Measurements from ENCODE around the gene SFXN5.

The SFXN5 gene

DNA sequence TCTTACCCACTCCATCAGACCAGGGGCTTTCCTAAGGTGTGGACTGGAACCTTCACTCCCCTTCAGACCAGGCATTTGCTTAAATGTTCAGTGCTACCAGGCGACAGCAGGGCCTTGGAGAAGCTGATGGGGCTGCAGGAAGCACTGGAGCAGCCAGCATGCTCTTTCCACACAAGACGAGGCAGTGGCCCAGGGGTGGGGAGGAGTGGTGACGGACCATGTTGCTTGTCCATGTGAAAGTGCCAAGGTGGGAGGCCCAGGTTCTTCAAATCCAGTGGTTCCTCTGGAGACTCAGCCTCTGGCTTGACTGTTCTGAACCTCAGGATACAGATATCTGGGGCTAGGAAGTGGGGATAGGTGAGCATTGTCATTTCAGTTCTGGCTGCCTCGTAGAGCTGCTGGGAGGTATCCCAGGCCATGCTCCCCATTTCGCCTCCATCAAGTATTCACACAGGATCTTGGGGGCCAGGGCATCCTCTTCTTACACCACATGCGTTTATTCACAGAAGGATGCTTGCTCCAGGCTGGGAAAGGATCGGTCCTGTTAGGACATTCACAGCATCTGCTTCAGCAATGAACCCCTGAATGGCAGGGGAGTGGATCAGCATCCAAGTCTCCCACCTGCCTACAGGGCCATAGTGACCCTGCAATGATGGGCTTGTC, 62.2 kb downstream of the SFXN5 start:
- no peak for DNase-seq

DNA sequence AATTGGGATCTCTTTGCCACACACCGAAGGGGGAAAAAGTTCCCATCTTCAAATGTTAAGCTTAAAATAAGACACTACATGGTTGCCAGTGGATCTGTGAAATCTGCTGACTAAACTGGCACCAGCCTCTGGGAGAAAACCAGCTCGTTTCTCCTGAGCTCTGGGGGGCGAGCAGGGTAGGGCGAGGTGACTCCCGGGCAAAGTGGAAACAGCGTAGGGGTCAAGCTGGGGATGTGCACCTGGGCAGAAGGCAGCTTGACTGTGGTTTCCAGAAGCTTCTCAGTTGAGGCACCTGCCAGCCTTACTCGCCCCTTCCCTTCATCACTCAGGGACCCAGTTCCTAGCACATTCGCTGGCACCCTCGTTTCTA, 62.8 kb downstream of the SFXN5 start:
- no peak for DNase-seq

- DNase-seq: no peak
Observed at GRCh38 chr2:73007991-73008765, 63.3 kb downstream of the SFXN5 start.

DNA sequence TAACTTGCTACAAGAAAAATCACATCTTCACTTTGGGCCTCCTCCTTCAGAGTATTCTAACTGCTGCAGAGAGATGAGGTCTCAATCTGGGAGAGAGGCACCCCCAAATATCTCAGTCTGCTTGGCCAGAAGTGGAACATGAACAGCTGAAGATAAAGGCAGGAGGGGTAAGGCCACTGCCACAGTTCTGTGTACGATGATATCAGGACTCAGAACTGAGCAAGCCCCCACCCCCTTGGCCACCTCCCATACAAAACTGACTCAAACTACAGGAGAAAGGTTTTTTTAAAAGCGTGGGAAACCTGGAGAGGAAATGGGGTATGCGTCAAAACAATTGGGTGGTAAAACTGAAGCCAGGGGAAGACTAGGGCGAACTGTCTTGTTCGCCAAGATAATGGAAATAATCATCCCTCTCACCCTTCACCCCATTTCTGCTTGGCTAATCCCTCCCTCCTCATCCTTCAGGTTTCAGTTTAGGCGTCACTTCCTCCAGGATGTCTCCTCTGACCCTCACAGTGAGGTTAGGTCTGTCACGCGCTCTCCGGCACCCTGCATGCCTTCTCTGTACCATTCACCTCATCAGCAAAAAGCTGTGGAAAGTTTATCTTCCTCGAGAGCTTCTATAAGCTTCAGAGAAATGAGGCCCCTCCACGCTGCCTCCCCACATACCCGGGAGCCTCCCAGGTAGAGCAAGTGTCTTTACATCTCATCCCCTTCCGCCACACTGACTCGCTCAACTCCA, 64.4 kb downstream of the SFXN5 start:
- DNase-seq: no peak

GRCh38 chr2:73004889-73005596, 66.5 kb downstream of the SFXN5 start:
- DNase-seq: no peak

DNA sequence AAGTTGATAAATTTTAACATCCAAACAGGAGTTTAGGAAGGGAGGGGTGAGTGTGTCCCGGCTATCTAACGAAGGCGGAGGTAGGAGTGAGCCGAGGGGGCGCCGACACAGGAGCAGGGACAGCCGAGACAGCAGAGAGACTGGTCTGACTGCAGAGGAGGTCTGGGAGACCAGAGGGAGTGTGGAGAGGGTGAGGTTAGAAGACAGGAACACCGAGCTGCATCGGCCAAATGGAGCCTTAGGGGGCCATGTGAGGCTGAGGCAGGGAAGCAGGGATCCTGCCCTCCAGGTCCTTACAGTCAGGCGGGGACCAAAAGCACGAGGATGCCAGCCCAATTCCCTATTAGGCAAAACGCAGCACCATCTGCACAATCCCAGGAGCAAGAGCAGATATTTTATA, 67.0 kb downstream of the SFXN5 start:
- no peak for DNase-seq

DNA sequence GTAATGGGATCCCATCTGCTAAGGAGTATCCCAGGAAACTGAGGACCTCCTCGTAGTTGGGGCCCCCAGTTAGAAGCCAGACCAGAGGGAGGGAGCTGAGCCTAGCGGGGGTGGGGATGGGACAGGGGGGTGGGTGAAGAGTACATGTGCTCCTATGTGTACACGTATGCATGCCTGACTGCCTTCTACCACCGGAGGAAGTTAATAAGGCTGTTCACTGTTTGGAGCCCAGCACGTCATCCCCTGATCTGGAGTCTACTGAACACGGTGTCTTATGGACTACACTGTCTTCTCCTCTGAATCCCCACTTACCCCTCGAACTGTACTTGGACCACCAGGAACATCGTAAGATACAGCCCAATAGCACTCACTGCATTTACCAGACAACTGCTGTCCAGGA, 68.5 kb downstream of the SFXN5 start:
- no peak for DNase-seq

DNA sequence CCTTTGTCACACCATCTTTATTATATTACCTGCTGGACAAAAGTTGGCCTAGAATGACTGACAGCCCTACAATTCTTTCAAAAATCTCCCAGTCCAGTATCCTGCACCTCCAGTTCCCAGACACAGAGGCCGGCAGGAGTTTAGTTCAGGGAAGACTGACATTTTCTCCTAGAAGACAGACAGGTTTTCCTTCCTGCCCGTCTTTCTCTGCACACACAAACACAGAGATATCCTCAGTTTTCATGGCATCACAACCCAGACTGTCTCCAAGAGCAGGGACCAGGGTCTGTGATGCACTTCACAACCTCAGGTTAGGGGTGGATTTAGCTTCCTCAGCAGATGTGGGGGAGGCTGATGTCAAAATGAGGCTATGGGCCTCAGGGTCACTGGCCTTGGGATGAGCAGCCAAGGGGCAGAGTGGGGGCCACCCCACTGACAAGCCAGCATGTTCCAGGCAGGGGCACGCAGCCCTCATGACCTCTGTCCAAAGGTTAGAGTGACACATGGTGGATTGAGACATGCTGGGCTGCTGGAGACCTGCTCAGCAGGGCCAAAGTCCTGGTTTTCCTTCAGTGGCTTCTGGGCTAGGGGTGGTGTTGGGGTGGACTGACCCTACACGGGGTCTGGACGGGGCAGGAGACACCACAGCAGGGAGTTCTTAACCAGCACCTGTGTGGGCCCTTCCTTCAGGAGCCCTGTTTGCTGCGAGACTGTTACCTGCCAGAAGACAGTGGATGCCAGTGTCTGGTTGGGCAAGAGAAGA, 70.5 kb downstream of the SFXN5 start:
- no peak for DNase-seq

DNA sequence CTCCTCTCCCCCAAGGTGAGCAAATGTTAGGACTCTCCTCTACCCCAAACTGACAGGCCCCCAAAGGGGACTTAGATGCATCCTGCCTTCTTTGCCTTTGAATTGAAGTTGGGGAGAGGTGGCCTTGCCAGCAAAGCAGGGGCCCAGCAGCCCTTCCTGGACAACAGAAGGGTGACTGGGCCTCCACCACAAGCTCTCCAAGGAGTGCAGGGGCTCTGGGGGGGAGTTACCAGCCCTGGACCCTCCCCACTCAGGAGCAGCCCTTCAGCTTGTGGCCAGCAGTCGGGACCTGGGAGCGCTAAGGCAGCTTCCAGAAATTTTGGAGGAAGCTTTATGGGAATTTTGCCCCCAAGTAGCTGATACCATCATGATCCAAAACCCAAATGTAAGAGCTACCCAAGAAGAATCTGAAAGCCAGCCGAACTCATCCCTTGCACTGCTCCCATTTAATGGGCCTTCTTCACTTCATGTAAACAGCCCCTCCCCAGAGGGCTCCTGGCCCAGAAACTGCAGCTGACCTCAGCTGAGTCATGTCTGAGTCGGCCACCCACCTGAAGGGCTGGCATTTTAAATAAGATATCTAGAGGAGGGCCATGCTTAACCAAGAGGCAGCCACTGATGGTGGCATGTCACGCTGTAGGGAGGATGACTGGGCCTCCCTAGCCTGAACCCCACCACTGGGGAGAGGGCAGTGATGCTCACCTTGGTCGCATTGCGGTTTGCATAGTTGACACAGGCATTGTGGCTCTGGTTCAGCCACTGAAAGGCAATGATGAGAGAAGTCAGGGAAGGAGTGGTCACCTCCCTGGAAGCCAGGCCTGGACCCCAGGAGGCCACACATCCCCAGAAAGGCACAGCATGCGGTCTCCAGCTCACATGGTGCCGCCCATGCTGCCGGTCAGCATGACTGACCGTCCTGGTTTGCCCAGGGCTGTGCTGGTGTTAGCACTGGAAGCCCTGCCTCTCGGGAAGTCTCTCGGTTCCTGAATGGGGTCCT, 71.5 kb downstream of the SFXN5 start:
- no peak for DNase-seq

- DNase-seq: no peak
Observed at GRCh38 chr2:72998724-72999123, 72.8 kb downstream of the SFXN5 start.

DNA sequence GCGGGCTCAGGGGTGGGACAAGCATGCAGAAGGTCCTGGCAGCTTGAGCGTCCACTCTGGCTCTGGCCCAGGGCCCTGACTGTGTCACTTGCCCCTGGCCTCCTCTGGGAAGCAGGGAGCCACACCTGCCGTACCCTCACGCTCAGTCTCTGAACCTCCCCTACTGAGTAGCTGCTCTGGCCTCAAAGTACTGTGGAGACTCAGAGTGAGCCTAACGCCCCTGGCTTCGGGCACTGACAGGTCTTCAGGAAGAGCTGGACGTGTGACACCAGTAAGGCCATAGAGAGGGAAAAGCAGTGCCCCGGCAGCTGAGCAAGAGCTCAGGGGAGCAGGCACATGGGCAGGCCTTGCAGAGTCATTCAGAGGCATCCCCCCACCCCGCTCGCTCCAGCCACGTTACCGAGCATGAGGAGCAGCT, 73.3 kb downstream of the SFXN5 start:
- DNase-seq: no peak

- no peak for DNase-seq
Observed at GRCh38 chr2:72996117-72996502, 75.4 kb downstream of the SFXN5 start.

- no peak for DNase-seq
Observed at GRCh38 chr2:72995430-72996116, 75.9 kb downstream of the SFXN5 start.

DNA sequence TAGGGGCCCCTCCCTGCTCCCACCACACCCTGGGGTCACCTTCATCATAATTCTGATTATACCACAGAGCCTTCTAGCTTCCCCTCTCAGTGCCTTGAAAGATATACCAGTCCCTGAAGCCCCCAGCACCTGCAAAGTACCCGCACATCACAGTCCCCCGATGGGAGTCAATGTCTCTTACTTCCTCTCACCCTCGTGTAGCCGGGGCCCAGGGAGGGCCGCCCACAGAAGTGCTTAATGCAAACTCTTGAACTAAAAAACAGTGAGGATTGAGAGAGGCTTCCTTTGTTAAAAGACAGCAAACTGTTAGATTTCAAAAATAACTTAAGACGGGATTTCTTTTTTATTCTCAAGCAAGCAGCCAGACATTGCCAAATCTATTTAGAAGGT, 76.5 kb downstream of the SFXN5 start:
- DNase-seq: no peak

DNA sequence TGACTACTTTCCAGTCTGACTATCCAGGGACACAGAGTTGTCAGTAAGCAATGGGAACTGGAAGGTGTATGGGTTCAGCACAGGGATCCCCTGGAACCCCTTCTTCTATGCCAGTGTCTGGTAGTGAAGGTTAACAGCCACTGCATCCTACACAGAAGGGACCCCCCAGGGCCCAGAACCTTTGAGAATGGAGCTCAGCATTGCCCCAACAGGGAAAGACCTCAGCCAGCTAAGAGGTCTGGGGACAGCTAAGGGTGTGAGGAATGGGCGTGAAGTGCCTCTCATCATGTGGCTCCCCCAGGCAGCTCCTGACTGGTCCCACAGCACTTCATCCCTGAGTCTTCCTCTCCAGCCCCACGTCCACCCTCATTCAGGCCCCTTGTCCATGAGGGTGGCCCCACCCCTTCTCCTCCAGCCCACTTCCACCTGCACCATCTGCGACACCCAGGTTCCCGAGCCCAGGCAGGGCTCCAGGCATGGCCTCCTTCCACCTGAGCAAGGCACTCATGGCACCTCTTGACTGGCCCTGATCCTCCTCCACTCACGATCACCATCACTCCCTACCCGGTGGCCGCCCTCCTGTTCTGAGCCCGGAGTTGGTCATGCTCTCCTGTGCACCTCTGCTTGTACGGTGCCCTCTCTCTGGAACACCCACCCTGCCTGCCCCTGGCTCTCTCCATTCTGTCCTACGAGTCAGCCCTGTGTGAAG, 77.1 kb downstream of the SFXN5 start:
- no peak for DNase-seq

DNA sequence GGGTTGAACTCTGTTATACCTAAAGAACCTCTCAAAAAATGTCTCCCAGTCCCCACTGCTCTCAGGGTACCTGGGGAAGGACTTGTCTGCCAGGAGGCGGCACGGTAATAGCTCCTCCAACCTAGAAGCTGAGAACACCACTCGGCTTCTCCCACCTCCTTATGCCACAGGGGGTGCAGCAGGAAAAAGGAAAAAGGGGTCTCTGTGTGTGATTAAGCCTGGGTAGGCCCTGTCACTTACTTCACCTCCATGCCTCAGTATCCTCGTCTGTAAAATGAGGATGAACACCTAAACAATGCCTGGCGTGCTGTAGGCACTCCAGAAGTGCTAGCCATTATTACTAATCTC, 77.6 kb downstream of the SFXN5 start:
- no peak for DNase-seq

GRCh38 chr2:72993147-72993932, 78.2 kb downstream of the SFXN5 start:
- DNase-seq: peak; percentile 9

GRCh38 chr2:72992734-72993102, 78.8 kb downstream of the SFXN5 start:
- DNase-seq: no peak

- DNase-seq: no peak
Observed at GRCh38 chr2:72991980-72992733, 79.4 kb downstream of the SFXN5 start.

All from GDM1 (cell line).